ENCODE results near the gene PTGDS. TPM values are rescaled to one million over a fixed set of nuclear protein-coding genes. Genes with fewer than 3 reads are reported as not detected.
A peak's percentile ranks its signal among the peaks of the same experiment; 100 is the strongest.

Gene PTGDS
- total RNA-seq, 1 donor from 2014 or later = 76.8 TPM

GRCh38 chr9:136943291-136944211 lies 33.8 kb upstream of the PTGDS start:
- Mint-ChIP-seq H3K4me3 (ENCODE audit: unreplicated experiment) (peak overlapping the region; percentile 70), H3K36me3 (ENCODE audit: low read depth) (peaks cover 11% of the 10 kb centered on the region), H3K27me3 (ENCODE audit: low read depth) (no peaks in the 10 kb centered on the region), H3K9me3 (ENCODE audit: low read depth) (no peaks in the 10 kb centered on the region), H3K4me1 (ENCODE audit: low read depth) (peaks cover 9% of the 10 kb centered on the region), H3K27ac (ENCODE audit: unreplicated experiment) (peak overlapping the region; percentile 69)
- peak; percentile 94 for DNase-seq (ENCODE audit: low spot score)
- peak; percentile 35 for TF ChIP-seq CTCF (IDR thresholded peaks at IDR 0.05)

GRCh38 chr9:136944212-136944518 lies 33.1 kb upstream of the PTGDS start:
- Mint-ChIP-seq H3K27me3 (ENCODE audit: low read depth) (no peaks in the 10 kb centered on the region), H3K9me3 (ENCODE audit: low read depth) (no peaks in the 10 kb centered on the region), H3K4me1 (ENCODE audit: low read depth) (peaks cover 9% of the 10 kb centered on the region), H3K27ac (ENCODE audit: unreplicated experiment) (no peak overlapping the region), H3K36me3 (ENCODE audit: low read depth) (peaks cover 7% of the 10 kb centered on the region), H3K4me3 (ENCODE audit: unreplicated experiment) (peak overlapping the region; percentile 70)
- TF ChIP-seq CTCF (IDR thresholded peaks at IDR 0.05) = no peak
- peak; percentile 90 for DNase-seq (ENCODE audit: low spot score)

GRCh38 chr9:136944519-136945332 lies 32.6 kb upstream of the PTGDS start, which contains the start of the genes C8G and FBXW5:
C8G (plus strand) TSS chr9:136945243; CDS start chr9:136945321, 78 bp downstream.
FBXW5 (minus strand) TSS chr9:136944738; CDS start chr9:136944083, 655 bp downstream.
- peak; percentile 94 for TF ChIP-seq CTCF (IDR thresholded peaks at IDR 0.05)
- Mint-ChIP-seq H3K27me3 (ENCODE audit: low read depth) (no peaks in the 10 kb centered on the region), H3K36me3 (ENCODE audit: low read depth) (peaks cover 5% of the 10 kb centered on the region), H3K4me1 (ENCODE audit: low read depth) (peaks cover 9% of the 10 kb centered on the region), H3K4me3 (ENCODE audit: unreplicated experiment) (peak within 1 kb of the TSS; percentile 70), H3K9me3 (ENCODE audit: low read depth) (no peaks in the 10 kb centered on the region), H3K27ac (ENCODE audit: unreplicated experiment) (peak within 1 kb of the TSS; percentile 69)
- peak; percentile 97 for DNase-seq (ENCODE audit: low spot score)

- peaks cover 12% of the 10 kb centered on the region for H3K4me1 Mint-ChIP-seq (ENCODE audit: low read depth)
- peak; percentile 86 for DNase-seq (ENCODE audit: low spot score)
- H3K36me3 Mint-ChIP-seq (ENCODE audit: low read depth) = peaks cover 5% of the 10 kb centered on the region
- H3K27ac Mint-ChIP-seq (ENCODE audit: unreplicated experiment) = no peak overlapping the region
- H3K9me3 Mint-ChIP-seq (ENCODE audit: low read depth) = no peaks in the 10 kb centered on the region
- H3K27me3 Mint-ChIP-seq (ENCODE audit: low read depth) = no peaks in the 10 kb centered on the region
- no peak for TF ChIP-seq CTCF (IDR thresholded peaks at IDR 0.05)
- H3K4me3 Mint-ChIP-seq (ENCODE audit: unreplicated experiment) = no peak overlapping the region
Measured at GRCh38 chr9:136945333-136946227, 31.7 kb upstream of the PTGDS start.
